ENCODE data around the gene HSD17B3. TPM values are rescaled to one million over a fixed set of nuclear protein-coding genes. Genes with fewer than 3 reads are reported as not detected.

HSD17B3 gene
- total and polyA plus RNA-seq, 11 donors = 0.33 to 2.6 (median 1.0) TPM; not detected in 1

GRCh38 chr9:96344458-96345180 lies 42.6 kb upstream of the HSD17B3 start:
- peaks cover 0 to 9% (median 0%) of the 10 kb centered on the region in 12 donors for H3K9me3 ChIP-seq
- peak overlapping the region in 11 of 12 donors; percentile 4 to 73 (median 46) for H3K27ac ChIP-seq
- DNase-seq (peak; percentile 57 to 66 (median 63)), ATAC-seq (peak; percentile 70 to 94 (median 91))
- peaks cover 0 to 41% (median 12%) of the 10 kb centered on the region in 9 donors for H3K36me3 ChIP-seq
- intact Hi-C loops (cut with DNase I) = loop anchor here in 3 of 10 donors (5.0 to 10.0 kb wide), 4 partner anchors 38 to 220 kb away; partner anchors contain the start of genes ZNF367 (in 2 of the 3) and SLC35D2 (in 1 of the 3)
- TF ChIP-seq POLR2A (IDR thresholded peaks at IDR 0.05) = no peak
- TF ChIP-seq, protein P1, sequence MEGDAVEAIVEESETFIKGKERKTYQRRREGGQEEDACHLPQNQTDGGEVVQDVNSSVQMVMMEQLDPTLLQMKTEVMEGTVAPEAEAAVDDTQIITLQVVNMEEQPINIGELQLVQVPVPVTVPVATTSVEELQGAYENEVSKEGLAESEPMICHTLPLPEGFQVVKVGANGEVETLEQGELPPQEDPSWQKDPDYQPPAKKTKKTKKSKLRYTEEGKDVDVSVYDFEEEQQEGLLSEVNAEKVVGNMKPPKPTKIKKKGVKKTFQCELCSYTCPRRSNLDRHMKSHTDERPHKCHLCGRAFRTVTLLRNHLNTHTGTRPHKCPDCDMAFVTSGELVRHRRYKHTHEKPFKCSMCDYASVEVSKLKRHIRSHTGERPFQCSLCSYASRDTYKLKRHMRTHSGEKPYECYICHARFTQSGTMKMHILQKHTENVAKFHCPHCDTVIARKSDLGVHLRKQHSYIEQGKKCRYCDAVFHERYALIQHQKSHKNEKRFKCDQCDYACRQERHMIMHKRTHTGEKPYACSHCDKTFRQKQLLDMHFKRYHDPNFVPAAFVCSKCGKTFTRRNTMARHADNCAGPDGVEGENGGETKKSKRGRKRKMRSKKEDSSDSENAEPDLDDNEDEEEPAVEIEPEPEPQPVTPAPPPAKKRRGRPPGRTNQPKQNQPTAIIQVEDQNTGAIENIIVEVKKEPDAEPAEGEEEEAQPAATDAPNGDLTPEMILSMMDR (IDR thresholded peaks at IDR 0.05) = no peak
- H3K27me3 ChIP-seq = no peaks in the 10 kb centered on the region
- H3K4me3 ChIP-seq = no peak overlapping the region
- 37 to 46% (median 40%) methylated on average over 6 of the region's 6 CpGs for WGBS, 4 donors
- H3K4me1 ChIP-seq = peaks cover 4 to 29% (median 10%) of the 10 kb centered on the region in 12 donors

DNA sequence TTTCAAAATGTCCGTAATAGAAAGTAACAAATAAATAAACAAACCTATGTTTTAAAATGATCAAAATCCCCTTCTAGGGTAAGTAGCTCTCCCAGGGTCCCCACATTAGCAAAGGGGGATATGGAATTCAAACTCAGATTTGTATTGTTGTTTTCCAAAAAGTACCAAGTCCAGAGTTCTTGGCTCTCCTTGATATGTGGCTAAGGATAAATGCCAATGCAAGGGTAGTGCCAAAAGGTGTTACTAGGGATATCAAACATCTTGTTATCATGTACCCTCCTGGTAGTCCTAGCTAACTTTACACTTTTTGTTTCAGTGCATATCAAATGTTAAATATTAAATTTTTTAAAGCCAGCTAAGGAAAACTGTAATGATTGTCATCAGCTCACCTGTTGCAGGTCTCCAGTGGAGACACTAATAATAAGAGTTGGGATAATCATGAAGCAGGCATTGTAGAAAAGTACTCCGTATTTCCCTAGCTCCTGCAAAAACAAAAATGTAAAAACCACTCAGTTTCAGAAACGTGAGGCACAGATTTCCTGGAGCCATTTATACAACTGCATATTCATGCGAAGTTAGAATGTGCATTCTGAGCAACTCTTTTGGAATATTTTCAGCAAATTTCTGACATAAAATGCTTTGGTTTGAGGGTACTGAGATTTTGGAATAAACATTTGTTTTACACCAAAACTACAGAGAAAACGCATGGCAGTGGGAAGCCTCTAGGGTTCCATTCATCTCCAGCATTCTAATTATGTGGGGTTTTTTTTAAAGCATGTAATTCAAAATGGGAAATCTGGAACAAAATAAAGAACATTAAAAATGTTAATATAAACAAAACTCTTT lies 41.8 kb upstream of the HSD17B3 start:
- peaks cover 4 to 29% (median 10%) of the 10 kb centered on the region in 12 donors for H3K4me1 ChIP-seq
- TF ChIP-seq, protein P1 (IDR thresholded peaks at IDR 0.05) = no peak
- no peak for ATAC-seq
- intact Hi-C loops (cut with DNase I) = loop anchor here in 3 of 10 donors (5.0 to 10.0 kb wide), 3 partner anchors 71 to 221 kb away; partner anchors contain the start of gene ZNF367 (in 2 of the 3)
- H3K27ac ChIP-seq = peak overlapping the region in 8 of 12 donors; percentile 2 to 63 (median 26)
- no peak overlapping the region for H3K4me3 ChIP-seq
- DNase-seq = no peak
- WGBS, 4 donors = 67 to 75% (median 71%) methylated on average over 5 of the region's 5 CpGs
- H3K9me3 ChIP-seq = peaks cover 0 to 8% (median 0%) of the 10 kb centered on the region in 12 donors
- H3K27me3 ChIP-seq = no peaks in the 10 kb centered on the region
- H3K36me3 ChIP-seq = peaks cover 0 to 37% (median 10%) of the 10 kb centered on the region in 9 donors

DNA sequence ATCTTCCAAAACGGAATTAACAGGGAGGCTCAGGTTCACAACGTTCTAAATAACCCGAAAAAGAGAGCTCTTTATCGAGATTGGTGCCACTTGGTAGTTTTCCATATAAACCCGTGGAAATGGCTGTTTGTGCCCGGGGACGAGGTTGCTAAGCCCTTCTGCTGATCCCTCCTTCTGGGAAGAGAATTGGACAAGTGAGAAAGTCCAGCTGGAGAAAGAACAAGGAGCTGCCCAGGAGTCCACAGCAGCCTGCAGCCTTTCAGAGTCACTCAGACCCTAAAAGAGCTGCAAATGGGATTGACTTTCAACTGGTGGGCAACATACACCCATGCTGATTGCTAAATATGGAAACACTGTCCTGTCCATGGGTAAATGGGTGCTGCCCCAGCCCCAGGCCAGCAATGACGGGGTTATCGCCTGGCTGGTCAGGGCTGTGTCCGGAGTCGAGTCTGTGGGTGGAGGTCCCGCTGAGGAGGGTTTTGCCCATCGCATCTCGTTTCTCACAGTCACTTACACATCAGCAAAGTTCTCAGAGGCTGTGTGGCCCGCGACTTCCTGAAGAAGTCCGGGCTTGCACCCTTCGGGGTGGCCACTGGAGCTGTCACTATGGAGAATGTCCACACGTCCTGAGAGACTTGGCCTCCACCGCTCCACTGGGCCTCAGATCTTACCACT lies 40.7 kb upstream of the HSD17B3 start:
- peaks cover 4 to 29% (median 10%) of the 10 kb centered on the region in 12 donors for H3K4me1 ChIP-seq
- no peak for TF ChIP-seq POLR2A (IDR thresholded peaks at IDR 0.05)
- intact Hi-C loops (cut with DNase I) = loop anchor here in 3 of 10 donors (5.0 to 10.0 kb wide), 3 partner anchors 72 to 222 kb away; partner anchors contain the start of gene ZNF367 (in 2 of the 3)
- no peak overlapping the region for H3K4me3 ChIP-seq
- DNase-seq (no peak), ATAC-seq (no peak)
- H3K27me3 ChIP-seq = no peaks in the 10 kb centered on the region
- WGBS, 4 donors = 80 to 90% (median 86%) methylated on average over 20 of the region's 20 CpGs
- peak overlapping the region in 1 of 12 donors; percentile 63 for H3K27ac ChIP-seq
- no peaks in the 10 kb centered on the region for H3K9me3 ChIP-seq
- peaks cover 0 to 29% (median 0%) of the 10 kb centered on the region in 9 donors for H3K36me3 ChIP-seq

DNA sequence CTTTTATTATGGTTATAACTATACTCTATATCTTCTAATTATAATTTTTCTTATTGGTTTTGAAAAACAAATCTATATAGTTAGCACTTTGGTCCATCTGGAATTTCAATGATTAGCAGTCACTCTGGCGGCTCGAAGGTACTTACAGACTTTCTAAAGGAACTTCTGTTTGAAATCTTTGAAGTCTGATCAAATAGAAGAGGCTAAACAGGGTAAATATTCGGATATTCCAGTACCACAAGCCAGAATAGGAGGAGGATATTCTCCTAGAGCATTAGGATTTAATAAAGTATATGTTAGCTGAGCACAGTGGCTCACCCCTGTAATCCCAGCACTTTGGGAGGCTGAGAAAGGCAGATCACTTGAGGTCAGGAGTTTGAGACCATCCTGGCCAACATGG lies 38.7 kb upstream of the HSD17B3 start:
- no peaks in the 10 kb centered on the region for H3K9me3 ChIP-seq
- H3K27me3 ChIP-seq = no peaks in the 10 kb centered on the region
- peaks cover 4 to 29% (median 10%) of the 10 kb centered on the region in 12 donors for H3K4me1 ChIP-seq
- intact Hi-C loops (cut with DNase I) = loop anchor here in 3 of 10 donors (5.0 to 10.0 kb wide), 3 partner anchors 74 to 224 kb away; partner anchors contain the start of gene ZNF367 (in 2 of the 3)
- H3K4me3 ChIP-seq = no peak overlapping the region
- WGBS, 4 donors = 93 to 97% (median 96%) methylated on average over 3 of the region's 3 CpGs
- no peak overlapping the region for H3K27ac ChIP-seq
- no peak for DNase-seq
- peaks cover 0 to 24% (median 0%) of the 10 kb centered on the region in 9 donors for H3K36me3 ChIP-seq
- TF ChIP-seq, protein P1 (IDR thresholded peaks at IDR 0.05) = no peak
- ATAC-seq = no peak

Data from heart left ventricle (tissue), 16 donors.